Hepatocyte (in vitro differentiated cells): ENCODE measurements around the gene ZNF444.

ENCODE experiments used
- EZH2phosphoT487 ChIP-seq: fragments of 200-600 bp; sonication (generic); IDR thresholded peaks from one replicate; pipeline ENCODE4 v1.6.1; 2018; ENCODE audit warnings: antibody characterized with exemption, mild to moderate bottlenecking, low read depth, moderate library complexity; ENCODE audit not compliant: unreplicated experiment, severe bottlenecking
- TF ChIP-seq, protein P1 (sequence below): fragments of 200-600 bp; sonication (generic); IDR thresholded peaks from 2 replicates; pipeline ENCODE4 v1.5.1; 2016; ENCODE audit warnings: antibody characterized with exemption, mild to moderate bottlenecking; ENCODE audit not compliant: poor library complexity

DNA sequence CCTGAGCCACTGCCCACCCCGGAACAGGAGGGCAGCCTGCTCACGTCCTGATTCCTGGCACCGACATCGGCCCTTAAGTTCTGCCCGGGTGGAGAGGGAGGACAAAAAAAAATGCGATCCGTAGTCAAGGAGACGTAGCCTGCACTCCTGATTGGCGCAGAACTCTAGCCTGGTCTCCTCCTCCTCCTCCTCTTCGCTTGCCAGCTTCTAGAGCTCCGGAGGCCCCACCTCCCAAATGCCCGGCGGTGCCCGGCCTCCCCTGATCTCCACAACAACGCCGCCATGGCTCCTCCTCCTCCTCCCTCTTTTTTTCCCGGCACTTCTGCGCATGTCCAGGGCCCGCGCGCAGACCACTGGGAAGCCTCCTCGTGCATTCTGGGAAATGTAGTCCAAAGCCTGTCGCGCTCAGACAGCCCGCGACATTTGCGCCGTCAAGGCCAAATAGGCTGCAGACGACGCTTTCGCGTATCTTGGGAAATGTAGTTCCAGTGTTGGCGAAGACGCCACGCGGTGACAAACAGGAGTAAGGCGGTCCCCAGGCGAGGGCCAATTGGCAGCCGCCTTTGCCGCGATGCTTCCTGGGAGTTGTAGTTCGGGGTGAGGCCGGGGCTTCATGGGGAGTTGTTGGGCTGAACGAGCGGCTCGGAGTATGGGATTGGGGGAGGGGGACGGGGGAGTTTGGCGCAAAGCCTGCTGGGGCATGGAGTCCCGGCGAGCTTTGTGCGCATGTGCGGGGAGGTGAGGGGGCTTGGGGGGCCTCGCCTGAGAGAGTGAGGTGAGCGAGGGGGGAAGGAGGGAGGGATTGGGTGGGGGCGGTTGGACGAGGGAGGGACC is at the start of gene ZNF444:
- TF ChIP-seq, protein P1, sequence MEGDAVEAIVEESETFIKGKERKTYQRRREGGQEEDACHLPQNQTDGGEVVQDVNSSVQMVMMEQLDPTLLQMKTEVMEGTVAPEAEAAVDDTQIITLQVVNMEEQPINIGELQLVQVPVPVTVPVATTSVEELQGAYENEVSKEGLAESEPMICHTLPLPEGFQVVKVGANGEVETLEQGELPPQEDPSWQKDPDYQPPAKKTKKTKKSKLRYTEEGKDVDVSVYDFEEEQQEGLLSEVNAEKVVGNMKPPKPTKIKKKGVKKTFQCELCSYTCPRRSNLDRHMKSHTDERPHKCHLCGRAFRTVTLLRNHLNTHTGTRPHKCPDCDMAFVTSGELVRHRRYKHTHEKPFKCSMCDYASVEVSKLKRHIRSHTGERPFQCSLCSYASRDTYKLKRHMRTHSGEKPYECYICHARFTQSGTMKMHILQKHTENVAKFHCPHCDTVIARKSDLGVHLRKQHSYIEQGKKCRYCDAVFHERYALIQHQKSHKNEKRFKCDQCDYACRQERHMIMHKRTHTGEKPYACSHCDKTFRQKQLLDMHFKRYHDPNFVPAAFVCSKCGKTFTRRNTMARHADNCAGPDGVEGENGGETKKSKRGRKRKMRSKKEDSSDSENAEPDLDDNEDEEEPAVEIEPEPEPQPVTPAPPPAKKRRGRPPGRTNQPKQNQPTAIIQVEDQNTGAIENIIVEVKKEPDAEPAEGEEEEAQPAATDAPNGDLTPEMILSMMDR = no peak
- no peak for TF ChIP-seq EZH2phosphoT487
